PC-3 (cell line): ENCODE data around the gene COG5. TPM values are rescaled to one million over a fixed set of nuclear protein-coding genes. Genes with fewer than 3 reads are reported as not detected.

ENCODE experiments used
- ATAC-seq: fragments of 200-7000 bp; cut with Tn5 transposase; 2 replicates; pipeline ENCODE4 v1.9.1; 2020; ENCODE audit warnings: mild to moderate bottlenecking, moderate library complexity
- BruUV-seq: library from RNA; stranded (reverse); fragments of 400-500 nt; replicated peaks from 2 replicates; lab custom pipeline; 2021; lab: Mats Ljungman, UMichigan
- CTCF ChIA-PET: fragments of 300-600 bp; sonication (Branson Sonifier 250); formaldehyde crosslinking; loops from one replicate; lab custom pipeline; 2022; ENCODE audit warnings: antibody characterized with exemption; lab: Charles Lee
- POLR2A ChIA-PET: fragments of 300-600 bp; sonication (Branson Sonifier 250); formaldehyde crosslinking; loops from one replicate; lab custom pipeline; 2022; ENCODE audit warnings: antibody characterized with exemption; ENCODE audit not compliant: unreplicated experiment; lab: Charles Lee
- DNase-seq: peaks from one replicate; pipeline ENCODE4 v3.0.0-alpha.2; 2015
- H2AFZ ChIP-seq: fragments of 300-600 bp; sonication (generic); 2 replicates; pipeline ENCODE4 v1.6.0; 2016; ENCODE audit warnings: antibody characterized with exemption, low read length
- H3F3A ChIP-seq: fragments of 300-600 bp; sonication (generic); one replicate; pipeline ENCODE4 v1.6.0; 2017; ENCODE audit warnings: antibody characterized with exemption, low read length, control low read depth, mild to moderate bottlenecking; ENCODE audit not compliant: unreplicated experiment
- H3K27ac ChIP-seq: fragments of 300-600 bp; sonication (generic); 2 replicates; pipeline ENCODE4 v1.5.1; 2016; ENCODE audit warnings: mild to moderate bottlenecking, low read length
- H3K27me3 ChIP-seq: fragments of 300-600 bp; sonication (generic); 2 replicates; pipeline ENCODE4 v1.6.1; 2016; ENCODE audit warnings: low read length, mixed read lengths
- H3K36me3 ChIP-seq: fragments of 300-600 bp; sonication (generic); 2 replicates; pipeline ENCODE4 v1.6.1; 2016; ENCODE audit warnings: low read depth, mixed run types, low read length, mixed read lengths
- H3K4me1 ChIP-seq: fragments of 300-600 bp; sonication (generic); 2 replicates; pipeline ENCODE4 v1.5.1; 2016; ENCODE audit warnings: low read length; ENCODE audit not compliant: insufficient read depth
- H3K4me2 ChIP-seq: fragments of 300-600 bp; sonication (generic); 2 replicates; pipeline ENCODE4 v1.6.0; 2016; ENCODE audit warnings: low read length
- H3K4me3 ChIP-seq: fragments of 300-600 bp; sonication (generic); 2 replicates; pipeline ENCODE4 v1.5.1; 2016; ENCODE audit warnings: mild to moderate bottlenecking, low read length, mixed read lengths
- H3K79me2 ChIP-seq: fragments of 300-600 bp; sonication (generic); 2 replicates; pipeline ENCODE4 v1.6.1; 2017; ENCODE audit warnings: low read length, mixed read lengths
- H3K9ac ChIP-seq: fragments of 300-600 bp; sonication (generic); 2 replicates; pipeline ENCODE4 v1.6.0; 2016; ENCODE audit warnings: mild to moderate bottlenecking, low read length
- H3K9me2 ChIP-seq: fragments of 300-600 bp; sonication (generic); replicated peaks from 2 replicates; pipeline ENCODE4 v1.6.1; 2016; ENCODE audit warnings: mixed run types, low read length, mixed read lengths
- H3K9me3 ChIP-seq: fragments of 300-600 bp; sonication (generic); 2 replicates; pipeline ENCODE4 v1.6.1; 2016; ENCODE audit warnings: low read length, mixed read lengths
- H4K20me1 ChIP-seq: fragments of 300-600 bp; sonication (generic); 2 replicates; pipeline ENCODE4 v1.6.1; 2016; ENCODE audit warnings: low read length, mixed read lengths
- EZH2 ChIP-seq: fragments of 300-600 bp; sonication (generic); IDR thresholded peaks from one replicate; pipeline ENCODE4 v1.6.1; 2017; ENCODE audit warnings: antibody characterized with exemption, mild to moderate bottlenecking, low read length; ENCODE audit not compliant: unreplicated experiment
- EZH2phosphoT487 ChIP-seq: fragments of 300-600 bp; sonication (generic); IDR thresholded peaks from 2 replicates; pipeline ENCODE4 v1.6.1; 2018; ENCODE audit warnings: mild to moderate bottlenecking, antibody characterized with exemption, low read length, borderline replicate concordance
- intact Hi-C: fragments of 100-400 bp; cut with micrococcal nuclease; formaldehyde crosslinking; loops from 2 replicates; pipeline ENCODE4 v1.9.0; 2023
- total RNA-seq: library from RNA; depleted of rRNA; stranded (reverse); fragments of >200 nt; gene quantifications from 2 replicates; pipeline ENCODE4 v1.2.3, GENCODE V29; 2014
- TF ChIP-seq, protein P1 (sequence below): fragments of 300-600 bp; sonication (generic); conservative IDR thresholded peaks from 2 replicates; pipeline ENCODE4 v1.5.1; 2017; ENCODE audit warnings: antibody characterized with exemption, low read depth, mild to moderate bottlenecking, low read length

Gene COG5
- total RNA-seq, 1 experiment from 2014 or later: 51.7 TPM

DNA sequence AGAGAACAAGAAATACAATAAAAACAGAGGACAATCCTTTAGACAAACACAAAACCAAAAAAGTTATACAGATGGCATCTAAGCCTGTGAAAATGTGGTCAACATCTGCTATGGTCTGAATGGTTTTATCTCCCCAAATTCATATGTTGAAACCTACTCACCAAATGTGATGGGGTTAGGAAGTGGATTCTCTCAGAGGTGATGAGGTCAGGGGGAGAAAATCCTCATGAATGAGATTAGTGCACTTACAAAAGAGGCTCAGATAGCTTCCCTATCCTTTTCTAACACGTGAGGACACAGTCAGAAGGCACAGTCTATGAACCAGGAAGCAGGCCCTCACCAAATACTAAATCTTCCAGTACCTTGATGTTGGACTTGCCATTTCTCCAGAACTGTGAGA lies 241.7 kb downstream of the COG5 start:
- Histone ChIP-seq H3K4me3 (no peak overlapping the region), H3K4me1 (peaks cover 8% of the 10 kb centered on the region), H2AFZ (no peak overlapping the region), H3K27ac (no peak overlapping the region), H3K27me3 (no peaks in the 10 kb centered on the region), H3K79me2 (no peaks in the 10 kb centered on the region), H3K9me3 (no peaks in the 10 kb centered on the region), H3F3A (no peaks in the 10 kb centered on the region), H4K20me1 (no peaks in the 10 kb centered on the region), H3K9me2 (no peaks in the 10 kb centered on the region), H3K36me3 (no peaks in the 10 kb centered on the region), H3K9ac (no peak overlapping the region), H3K4me2 (no peak overlapping the region)
- TF ChIP-seq, protein P1, sequence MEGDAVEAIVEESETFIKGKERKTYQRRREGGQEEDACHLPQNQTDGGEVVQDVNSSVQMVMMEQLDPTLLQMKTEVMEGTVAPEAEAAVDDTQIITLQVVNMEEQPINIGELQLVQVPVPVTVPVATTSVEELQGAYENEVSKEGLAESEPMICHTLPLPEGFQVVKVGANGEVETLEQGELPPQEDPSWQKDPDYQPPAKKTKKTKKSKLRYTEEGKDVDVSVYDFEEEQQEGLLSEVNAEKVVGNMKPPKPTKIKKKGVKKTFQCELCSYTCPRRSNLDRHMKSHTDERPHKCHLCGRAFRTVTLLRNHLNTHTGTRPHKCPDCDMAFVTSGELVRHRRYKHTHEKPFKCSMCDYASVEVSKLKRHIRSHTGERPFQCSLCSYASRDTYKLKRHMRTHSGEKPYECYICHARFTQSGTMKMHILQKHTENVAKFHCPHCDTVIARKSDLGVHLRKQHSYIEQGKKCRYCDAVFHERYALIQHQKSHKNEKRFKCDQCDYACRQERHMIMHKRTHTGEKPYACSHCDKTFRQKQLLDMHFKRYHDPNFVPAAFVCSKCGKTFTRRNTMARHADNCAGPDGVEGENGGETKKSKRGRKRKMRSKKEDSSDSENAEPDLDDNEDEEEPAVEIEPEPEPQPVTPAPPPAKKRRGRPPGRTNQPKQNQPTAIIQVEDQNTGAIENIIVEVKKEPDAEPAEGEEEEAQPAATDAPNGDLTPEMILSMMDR: no peak
- TF ChIP-seq EZH2 (no peak), EZH2phosphoT487 (no peak)
- no peak for ATAC-seq
- intact Hi-C loops: no loop called here
- no TSS peak for BruUV-seq
- DNase-seq: no peak
- POLR2A ChIA-PET: no interaction called here
- CTCF ChIA-PET: no interaction called here

DNA sequence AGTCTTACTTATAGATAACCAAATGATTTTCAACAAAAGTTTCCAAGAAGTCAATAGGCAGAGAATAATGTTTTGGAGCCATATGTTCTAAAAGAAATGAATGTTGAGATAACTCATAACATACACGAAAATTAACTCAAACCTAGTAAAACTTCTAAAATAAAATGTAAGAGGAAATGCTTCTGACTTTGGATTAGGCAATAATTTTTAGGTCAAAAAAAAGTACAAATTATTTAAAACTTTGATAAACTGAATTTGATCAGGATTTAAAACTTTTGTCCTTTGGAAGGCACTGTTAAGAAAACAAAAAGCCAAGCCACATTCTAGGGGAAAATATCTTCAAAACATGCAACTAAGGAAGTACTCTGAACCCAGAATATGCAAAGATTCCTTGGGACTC lies 242.1 kb downstream of the COG5 start:
- CTCF ChIA-PET: no interaction called here
- Histone ChIP-seq H3K79me2 (no peaks in the 10 kb centered on the region), H3K4me3 (no peak overlapping the region), H3K4me1 (peaks cover 8% of the 10 kb centered on the region), H3F3A (no peaks in the 10 kb centered on the region), H3K27ac (no peak overlapping the region), H2AFZ (no peak overlapping the region), H4K20me1 (no peaks in the 10 kb centered on the region), H3K4me2 (no peak overlapping the region), H3K9me3 (no peaks in the 10 kb centered on the region), H3K27me3 (no peaks in the 10 kb centered on the region), H3K36me3 (no peaks in the 10 kb centered on the region), H3K9me2 (no peaks in the 10 kb centered on the region), H3K9ac (no peak overlapping the region)
- TF ChIP-seq EZH2 (no peak), EZH2phosphoT487 (no peak)
- TF ChIP-seq, protein P1: no peak
- DNase-seq (no peak), ATAC-seq (no peak)
- POLR2A ChIA-PET: no interaction called here
- no TSS peak for BruUV-seq
- intact Hi-C loops: no loop called here

DNA sequence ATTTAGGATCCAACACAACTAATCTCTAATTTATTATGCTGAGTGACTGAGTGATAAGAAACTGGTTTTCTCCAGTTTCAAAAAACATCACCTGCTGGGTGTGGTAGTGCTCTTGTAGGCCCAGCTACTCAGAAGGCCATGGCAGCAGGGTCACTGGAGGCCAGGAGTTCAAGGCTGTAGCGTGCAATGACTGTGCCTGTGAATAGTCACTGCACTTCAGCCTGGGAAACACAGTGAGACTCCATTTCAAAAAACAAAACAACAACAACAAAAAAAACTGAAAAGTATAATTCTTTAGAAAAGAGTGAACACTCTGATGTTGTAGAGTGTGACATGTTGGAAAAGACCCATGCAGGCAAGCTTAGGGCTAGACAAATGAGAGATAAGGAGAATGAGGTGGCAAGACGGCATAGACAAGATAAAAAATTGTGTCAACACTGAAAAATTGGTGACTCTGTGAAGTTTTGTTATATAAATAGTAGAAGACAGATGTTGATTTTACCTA lies 243.9 kb downstream of the COG5 start:
- Histone ChIP-seq H3K4me3 (no peak overlapping the region), H2AFZ (no peak overlapping the region), H3K9me3 (no peaks in the 10 kb centered on the region), H3K27ac (no peak overlapping the region), H3K4me1 (peaks cover 8% of the 10 kb centered on the region), H3K9ac (no peak overlapping the region), H3K4me2 (no peak overlapping the region), H4K20me1 (no peaks in the 10 kb centered on the region), H3F3A (no peaks in the 10 kb centered on the region), H3K9me2 (no peaks in the 10 kb centered on the region), H3K79me2 (no peaks in the 10 kb centered on the region), H3K36me3 (no peaks in the 10 kb centered on the region), H3K27me3 (no peaks in the 10 kb centered on the region)
- ChIA-PET POLR2A (no interaction called here), CTCF (no interaction called here)
- no peak for TF ChIP-seq EZH2phosphoT487
- no peak for TF ChIP-seq EZH2
- TF ChIP-seq, protein P1: no peak
- DNase-seq: no peak
- intact Hi-C loops: no loop called here
- no peak for ATAC-seq
- BruUV-seq: no TSS peak
